NCI-H2029 (cell line): Measurements from ENCODE around the gene CLN3.
A peak's percentile ranks its signal among the peaks of the same experiment; 100 is the strongest.
"Not testable (repeated sequence)": the region's sequence is repeated elsewhere in the genome, so short reads cannot be mapped to it uniquely, and the experiment has no call there.

ENCODE experiments used
- DNase-seq: peaks from one replicate; lab custom pipeline; 2025; lab: John Stamatoyannopoulos, UW

Gene CLN3

DNA sequence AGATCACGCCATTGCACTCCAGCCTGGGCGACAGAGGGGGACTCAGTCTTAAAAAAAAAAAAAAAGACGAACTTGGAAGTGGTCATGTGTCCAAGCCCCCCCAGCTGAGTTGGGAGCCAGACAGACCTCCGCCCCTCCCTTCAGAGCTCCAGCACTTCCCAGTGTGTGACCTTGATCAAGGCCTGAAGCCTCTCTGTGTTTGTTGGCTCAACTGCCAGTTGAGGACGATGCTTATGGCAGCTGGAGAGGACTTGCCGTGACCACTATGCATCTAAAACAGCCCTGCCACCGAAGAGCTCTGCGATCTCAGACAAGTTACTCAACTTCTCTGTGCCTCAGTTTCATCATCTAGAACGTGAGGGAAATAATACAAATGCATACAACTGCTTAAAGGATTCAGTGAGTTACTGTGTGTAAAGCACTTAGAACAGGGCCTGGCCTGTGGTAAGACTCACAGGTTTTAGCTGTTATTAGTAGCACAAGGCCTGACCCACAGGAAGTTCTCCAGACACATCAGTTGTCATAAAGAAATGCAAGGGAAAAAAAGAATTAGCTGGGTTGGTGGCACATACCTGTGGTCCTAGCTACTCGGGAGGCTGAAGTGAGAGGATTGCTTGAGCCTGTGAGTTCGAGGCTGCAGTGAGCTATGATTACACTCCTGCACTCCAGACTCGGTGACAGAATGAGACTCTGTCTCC, 21.8 kb upstream of the CLN3 start:
- no peak for DNase-seq

DNA sequence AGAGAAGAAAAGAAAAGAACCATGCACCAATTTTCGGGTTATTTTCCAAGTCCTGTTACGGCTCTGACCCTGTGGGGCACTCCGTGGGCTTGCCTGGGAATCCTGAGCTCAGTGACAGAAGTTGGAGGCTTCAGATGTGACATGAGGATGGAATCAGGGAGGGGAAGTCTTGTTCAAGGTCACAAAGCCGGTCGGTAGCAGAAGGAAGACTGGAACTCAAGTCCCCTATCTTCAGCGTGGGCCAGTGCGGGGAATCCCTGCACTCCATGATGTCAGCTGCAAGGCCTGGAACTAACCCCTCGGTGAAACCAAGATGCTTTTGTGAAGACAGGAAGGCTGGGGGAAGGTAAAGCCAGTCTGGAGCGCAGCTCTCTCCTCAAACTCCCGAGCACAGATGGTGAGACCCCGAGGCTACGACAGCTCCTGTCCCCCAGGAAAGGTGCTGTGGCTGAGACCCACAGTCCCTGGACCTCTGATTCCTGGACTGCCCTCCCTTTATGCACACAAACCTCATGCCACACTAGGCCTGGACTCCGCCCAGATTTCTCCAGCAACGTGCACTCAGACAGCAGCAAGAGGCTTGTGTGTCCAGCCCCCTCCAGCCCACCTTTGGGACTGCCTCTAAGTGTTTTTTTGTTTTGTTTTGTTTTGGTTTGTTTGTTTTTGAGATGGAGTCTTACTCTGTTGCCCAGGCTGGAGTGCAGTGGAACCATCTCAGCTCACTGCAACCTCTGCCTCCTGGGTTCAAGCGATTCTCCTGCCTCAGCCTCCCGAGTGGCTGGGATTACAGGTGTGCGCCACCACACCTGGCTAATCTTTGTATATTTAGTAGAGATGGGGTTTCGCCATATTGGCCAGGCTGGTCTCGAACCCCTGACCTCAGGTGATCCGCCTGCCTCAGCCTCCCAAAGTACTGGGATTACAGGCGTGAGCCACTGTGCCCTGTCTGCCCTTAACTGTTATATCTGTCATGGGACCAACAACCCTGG, 20.2 kb upstream of the CLN3 start:
- no peak for DNase-seq

DNA sequence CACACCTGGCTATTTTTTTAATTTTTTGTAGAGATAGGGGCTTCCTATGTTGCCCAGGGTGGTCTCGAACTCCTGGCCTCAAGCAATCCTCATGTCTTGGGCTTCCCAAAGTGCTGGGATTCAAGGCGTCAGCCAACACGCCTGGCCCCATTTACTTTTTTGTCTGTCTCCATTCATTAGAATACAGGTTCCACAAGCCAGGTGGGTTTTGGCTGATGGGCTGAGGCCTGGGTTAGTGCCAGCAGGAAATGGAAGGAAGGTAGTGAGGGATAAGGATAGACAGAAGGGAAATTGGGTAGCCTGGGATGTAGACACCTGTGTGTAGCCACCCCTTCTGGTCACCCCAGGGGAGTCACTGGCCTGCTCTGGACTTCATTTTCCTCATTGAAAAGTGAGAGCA, 19.2 kb upstream of the CLN3 start:
- no peak for DNase-seq

DNA sequence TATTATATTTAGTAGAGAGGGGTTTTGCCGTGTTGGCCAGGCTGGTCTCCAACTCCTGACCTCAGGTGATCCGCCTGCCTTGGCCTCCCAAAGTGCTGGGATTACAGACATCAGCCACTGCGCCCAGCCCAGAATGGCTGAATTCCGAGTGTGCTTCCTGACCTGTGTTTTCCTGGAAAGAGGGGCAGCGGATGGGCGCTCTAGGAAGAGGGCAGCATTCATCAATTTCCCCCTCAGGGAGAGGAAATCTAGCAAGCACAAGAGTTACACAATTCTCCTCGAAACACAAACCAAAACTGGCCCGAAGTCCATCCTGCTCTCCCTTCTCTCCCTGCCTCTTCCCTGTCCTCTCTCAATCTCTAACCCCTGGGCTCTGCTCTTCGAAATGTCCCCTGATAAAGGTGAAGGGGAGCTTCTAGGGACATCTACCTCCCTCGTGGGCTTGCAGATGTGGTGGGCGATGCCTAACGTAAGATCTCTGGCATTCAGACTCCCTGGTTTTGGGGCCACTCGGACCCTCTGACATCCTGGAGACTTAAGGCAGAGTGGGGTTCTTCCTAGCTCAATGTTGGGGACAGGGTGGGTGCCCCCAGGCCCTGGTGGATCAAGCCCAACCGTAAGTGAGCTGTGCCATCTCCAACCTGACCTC, 13.7 kb upstream of the CLN3 start:
- DNase-seq = no peak

DNA sequence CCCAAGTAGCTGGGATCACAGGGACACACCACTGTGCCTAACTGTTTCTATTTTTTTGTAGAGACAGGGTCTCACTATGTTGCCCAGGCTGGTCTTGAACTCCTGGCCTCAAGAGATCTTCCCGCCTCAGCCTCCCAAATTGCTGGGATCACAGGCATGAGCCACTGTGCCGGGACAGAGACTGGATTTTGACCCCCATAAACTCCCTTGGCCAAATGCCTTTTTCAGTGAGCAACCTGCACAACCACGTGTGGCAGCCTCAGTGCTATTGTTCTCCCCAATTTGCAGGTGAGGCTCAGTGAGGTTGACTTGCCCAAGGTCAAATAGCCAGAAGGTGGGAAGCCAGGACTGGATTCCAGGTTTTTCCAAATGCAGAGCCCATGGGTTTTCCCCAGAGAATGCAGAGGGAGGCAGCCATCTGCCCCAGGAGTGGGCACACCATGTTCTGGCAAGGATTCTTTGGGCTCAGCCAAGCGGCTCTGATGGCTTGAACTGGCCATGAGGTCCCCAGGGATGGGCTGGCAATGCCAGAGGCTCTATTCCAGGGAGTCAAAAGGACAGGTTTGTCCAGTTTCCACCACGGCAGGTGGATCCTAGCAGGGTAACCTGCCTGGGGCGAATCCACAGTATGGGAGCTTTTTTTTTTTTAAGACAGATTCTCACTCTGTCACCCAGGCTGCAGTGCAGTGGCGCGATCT, 13.0 kb upstream of the CLN3 start:
- peak; percentile 20 for DNase-seq

DNA sequence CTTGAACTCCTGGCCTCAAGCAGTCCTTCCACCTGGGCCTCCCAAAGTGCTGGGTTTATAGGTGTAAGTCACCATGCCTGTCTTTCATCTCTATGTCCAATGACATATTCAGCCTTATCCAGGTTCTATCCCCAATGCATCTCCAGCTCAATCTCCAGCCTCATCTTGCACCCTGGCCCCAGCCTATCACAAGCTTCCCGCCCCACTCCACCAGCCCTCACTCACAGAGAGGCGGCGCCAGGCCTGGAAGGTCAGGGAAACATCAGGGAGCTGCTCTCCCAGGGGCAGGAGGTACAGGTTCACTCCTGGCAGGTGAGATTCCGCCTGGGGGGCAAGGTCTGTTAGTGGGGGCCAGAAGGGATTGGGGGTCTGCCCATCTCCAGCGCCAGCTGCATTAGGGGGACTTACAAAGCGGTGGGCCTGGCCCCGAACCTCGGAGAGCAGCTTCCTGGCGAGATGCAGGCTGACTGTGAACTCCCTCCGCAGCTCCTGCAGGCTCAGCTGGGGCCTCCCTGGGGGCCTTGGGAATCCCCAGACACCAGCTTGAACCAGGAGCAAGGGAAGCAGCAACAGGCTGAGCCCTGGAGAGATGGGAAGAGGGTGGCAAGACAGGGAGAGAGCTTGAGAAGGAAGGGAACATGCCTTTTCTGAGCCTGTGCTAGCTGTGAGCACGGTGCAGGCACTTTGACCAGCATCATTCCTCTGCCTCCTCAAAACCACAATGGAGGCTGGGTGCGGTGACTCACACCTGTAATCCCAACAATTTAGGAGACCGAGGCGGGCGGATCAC, 11.8 kb upstream of the CLN3 start:
- no peak for DNase-seq

DNA sequence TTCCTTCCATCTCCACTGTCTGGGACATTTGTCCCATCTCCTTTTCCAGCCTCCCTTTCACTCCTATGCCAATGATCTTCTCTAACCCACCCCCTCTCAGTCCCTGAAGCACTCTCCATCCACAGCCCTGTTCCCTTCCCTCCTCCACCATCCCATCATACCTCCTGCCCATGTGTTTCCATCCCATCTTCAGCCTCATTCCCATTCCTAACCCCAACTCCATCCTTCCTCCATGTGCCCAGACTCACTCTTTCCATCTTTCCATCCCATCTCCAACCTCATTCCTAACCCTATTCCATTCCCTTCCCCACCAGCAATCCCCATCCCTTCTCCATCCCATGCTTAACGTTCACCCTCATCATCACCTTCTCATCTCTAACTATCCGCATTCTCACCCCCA, 10.4 kb upstream of the CLN3 start:
- DNase-seq = no peak

DNA sequence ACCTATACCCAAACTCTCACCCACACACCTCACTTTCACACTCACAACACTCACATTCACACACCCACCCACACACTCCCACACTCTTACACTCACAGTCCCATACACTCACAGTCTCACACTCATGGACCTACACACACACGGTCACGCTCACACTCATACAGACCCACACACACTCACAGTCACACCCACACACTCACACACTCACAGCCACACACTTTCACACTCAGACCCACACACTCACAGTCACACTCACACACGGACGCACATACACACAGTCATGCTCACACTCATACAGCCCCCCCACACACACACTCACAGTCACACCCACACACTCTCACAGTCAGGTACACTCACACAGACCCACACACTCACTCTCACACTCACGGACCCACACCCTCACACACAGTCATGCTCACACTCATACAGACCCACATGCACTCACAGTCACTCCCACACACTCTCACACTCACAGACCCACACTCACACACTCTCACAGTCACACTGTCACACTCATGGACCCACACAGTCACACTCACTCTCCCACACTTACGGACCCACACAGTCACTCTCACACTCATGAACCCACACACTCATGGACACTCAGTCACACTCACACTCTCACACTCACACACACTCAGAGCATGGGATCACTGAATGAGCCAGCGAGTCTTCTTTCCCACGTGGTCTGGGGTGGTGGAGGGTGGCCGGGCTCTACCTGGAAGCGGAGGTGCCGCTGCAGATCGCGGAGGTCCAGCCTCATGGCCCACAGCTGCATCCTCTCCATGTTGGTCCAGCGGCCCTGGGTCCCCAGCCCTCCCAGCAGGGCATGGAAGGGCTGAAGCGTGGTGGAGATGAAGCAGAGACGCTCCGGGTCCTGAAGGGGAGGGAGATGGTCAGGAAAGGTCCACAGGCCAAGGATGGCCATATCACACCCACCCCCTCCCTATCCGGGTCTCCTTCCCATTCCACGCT, 9.7 kb upstream of the CLN3 start:
- DNase-seq = no peak

DNA sequence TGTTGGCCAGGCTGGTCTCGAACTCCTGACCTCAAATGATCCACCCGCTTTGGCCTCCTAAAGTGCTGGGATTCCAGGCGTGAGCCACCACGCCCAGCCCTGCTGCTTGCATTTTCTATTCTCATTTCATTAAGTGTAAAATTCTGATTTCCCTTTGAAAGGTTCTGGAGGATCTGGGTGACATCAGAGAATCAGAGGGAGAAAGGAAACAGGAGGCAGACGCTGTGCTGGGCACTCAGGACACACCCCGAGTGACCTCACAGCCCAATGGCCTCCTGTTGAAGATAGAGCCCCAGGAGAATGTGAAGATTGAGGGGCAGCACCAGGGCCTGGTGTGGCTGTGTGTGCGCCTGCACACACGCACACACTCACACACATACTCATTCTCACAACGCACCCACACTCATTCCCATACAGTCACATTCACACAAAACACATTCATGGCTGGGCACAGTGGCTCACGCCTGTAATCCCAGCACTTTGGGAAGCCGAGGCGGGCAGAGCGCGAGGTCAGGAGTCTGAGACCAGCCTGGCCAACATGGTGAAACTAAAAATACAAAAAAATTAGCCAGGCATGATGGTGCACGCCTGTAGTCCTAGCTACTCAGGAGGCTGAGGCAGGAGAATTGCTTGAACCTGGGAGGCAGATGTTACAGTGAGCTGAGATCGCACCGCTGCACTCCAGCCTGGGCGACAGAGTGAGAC, 8.8 kb upstream of the CLN3 start:
- not testable (repeated sequence) for DNase-seq

DNA sequence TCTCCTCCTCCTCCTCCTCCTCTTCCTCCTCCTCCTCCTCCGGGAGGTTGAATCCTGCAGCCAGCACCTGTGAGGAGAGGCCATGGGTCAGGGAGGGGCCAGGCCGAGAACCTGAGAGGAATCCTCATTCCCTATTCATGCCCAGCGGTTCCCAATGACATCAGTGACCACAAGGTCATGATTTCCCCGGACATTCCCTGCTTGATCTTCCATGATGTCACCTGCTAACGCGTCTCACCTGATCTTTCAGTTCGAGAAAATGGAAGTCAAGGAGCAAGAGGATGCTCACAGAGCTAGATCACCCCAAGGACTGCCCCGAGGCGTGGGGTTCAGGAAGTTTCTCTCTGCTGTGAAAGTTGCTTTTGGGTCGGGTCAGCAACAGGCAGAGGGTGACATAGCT, 8.0 kb upstream of the CLN3 start:
- no peak for DNase-seq

DNA sequence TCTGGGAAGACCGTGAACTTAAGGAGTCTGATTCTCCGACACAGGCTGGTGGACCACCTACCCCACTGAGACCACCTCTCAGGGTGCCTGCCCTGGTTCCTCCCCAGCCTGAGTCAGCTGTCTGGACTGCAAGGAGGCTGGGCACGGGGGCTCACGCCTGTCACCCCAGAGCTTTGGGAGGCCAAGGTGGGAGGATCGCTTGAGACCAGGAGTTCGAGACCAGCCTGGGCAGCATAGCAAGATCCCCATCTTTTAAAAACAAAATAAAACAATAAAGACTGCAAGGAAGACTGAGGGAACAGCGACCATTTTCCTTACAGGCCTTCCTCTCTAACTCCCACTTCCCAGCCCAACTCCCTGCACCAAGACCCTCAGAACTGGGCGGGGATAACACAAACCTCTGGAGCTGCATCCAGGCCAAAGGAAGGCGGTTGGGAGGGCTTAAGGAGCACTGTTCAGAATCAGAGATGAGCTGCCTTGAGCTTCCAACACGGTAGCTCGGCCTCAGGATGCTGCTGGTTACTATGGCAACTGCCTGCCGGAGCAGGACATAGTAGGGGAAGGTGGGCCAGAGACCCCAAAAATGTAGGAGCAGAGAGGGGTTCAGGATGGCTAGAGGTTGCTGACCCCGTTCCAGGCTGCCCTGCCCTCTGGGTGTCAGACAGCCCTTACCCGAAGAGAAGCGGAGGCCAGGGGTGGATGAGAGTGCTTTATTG, 7.0 kb upstream of the CLN3 start:
- no peak for DNase-seq

DNA sequence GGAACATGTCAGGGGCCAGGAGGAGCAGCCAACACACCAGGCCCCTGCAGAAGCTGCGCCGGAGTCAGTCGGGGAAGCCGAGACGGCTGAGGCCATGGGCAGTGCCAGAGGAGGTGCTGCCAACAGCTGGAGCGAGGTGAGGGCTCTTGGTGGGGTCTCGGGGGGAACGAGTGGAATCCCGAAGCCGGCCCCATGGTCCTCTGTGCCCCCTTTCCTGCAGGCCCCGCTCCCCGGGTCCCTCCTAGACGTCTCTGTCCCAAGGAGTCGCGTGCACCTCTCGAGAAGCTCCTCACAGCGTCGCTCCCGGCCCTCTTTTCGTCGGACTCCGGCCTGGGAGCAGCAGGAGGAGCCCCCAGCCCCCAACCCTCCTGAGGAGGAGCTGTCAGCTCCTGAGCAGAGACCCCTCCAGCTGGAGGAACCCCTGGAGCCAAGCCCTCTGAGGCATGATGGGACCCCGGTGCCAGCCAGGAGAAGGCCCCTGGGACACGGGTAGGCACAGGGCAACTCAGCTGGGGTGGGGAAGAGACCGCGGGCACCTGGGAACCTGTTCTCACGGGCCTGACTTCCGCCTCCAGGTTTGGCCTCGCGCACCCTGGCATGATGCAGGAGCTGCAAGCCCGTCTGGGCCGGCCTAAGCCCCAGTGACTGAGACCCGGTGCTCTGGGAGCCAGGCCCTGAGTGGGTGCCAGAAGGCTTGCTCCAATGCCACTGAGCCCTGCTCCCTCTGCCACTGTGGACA, 6.2 kb upstream of the CLN3 start:
- no peak for DNase-seq

DNA sequence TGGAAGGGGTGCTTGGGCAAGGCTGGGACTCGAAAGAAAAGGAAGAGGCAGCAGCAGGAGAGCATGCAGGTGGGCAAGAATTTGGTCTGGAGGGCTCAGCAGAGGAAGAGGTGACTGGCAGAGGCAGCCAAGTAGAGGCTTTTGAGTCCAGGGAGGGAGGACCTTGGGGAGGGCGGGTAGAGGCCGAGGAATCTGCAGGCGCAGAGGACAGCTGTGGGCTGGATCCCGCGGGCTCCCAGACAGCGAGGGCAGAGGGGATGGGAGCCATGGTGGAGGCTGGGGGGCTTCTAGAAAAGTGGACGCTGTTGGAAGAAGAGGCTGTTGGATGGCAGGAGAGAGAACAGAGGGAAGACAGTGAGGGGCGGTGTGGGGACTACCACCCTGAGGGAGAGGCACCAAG, 5.5 kb upstream of the CLN3 start:
- DNase-seq = no peak

DNA sequence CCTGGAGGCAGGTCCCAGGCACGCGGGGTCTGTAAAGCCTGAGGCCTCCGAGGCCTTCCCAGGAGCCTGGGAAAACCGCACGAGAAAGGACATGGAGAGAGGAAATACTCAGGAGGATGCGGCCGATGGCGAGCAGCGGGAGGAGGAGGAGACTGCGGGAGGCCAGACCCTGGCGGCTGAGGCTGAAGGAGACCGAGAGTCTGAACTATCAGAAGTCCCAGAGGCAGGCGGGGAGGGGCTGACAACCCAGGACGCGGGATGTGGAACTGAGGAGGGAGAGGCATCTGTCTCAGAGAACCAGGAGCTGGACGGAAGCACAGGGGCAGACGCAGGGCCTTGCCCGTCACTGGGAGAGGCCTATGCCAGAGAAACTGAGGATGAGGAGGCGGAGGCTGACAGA, 5.0 kb upstream of the CLN3 start:
- DNase-seq = no peak

DNA sequence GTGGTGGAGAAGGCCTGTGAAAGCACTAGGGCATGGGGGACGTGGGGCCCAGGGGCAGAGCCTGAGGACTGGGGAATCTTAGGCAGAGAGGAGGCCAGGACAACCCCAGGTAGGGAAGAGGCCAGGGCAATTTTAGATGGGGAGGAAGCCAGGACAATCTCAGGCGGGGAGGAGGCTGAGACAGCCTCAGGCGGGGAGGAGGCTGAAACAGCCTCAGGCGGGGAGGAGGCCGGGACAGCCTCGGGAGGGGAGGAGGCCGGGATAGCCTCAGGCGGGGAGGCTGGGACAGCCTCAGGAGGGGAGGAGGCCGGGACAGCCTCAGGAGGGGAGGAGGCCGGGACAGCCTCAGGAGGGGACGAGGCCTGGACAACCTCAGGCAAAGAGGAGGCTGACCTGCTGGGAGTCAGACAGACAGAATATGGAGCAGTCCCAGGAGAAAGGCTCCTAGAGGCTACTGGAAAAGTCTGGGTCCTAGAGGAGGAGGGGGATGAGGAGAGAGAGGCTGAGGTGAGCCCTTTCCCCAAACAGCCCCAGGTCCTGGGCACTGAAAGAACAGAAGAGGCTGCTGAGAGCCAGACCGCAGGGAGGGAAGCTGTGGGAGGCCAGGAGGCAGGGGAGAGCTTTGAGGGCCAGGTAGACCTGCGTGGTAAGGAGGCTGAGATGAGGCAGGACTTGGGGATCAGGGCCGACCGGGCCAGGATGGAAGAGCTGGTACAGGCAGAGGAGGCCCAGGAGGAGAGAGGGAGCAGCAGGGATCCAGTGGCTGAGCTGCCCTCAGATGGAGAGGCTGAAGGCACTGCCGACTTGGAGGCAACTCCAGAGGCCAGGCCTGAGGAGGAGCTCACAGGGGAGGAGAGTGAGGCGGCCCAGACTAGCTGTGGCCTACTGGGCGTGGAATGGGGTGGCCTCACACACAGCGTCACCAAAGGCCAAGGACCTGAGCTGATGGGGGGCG, 4.2 kb upstream of the CLN3 start:
- no peak for DNase-seq

DNA sequence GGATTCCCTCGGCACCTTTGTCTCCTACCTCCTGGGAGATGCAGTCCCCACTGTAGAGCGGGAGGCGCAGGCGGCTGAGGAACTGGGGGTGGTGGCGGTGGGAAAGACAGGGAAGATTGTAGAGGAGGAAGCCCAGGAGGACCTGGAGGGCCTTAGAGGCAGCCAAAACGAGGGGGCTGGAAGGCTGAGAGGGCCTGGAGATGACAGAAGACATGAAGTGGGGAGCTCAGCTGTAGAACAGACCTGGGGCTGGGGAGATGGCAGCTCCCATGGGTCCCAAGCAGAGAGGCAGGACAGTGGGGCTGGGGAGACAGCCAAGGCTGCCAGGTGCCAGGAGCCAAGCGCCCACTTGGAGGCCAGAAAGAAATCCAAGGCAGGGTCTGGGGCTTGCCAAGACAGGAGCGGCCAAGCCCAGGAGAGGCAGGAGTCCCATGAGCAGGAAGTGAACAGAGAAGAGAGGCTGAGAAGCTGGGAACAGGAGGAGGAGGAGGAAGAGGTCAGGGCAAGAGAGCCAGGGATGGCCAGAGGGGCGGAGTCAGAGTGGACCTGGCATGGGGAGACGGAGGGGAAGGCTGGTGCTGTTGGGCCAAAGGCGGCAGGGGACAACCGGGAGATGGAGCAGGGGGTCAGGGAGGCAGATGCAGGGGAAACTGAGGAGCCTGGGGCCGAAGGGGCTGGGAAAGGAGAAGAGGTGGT, 3.4 kb upstream of the CLN3 start:
- DNase-seq = no peak
